Endothelial cell of umbilical vein (primary cell): ENCODE results near the gene SPDL1. TPM values are rescaled to one million over a fixed set of nuclear protein-coding genes. Genes with fewer than 3 reads are reported as not detected.
A peak's percentile ranks its signal among the peaks of the same experiment; 100 is the strongest.

Experiments used
- BruUV-seq: library from RNA; stranded (reverse); fragments of 400-500 nt; replicated peaks from 2 replicates; lab custom pipeline; 2021; lab: Mats Ljungman, UMichigan
- CTCF ChIA-PET: fragments of 300-600, 350-600 bp; sonication (Branson Sonifier 250); formaldehyde crosslinking; loops from one replicate; lab custom pipeline; 2021; ENCODE audit warnings: antibody characterized with exemption, inconsistent platforms; lab: Charles Lee
- POLR2A ChIA-PET: fragments of 300-600, 350-600 bp; sonication (Branson Sonifier 250); formaldehyde crosslinking; loops from one replicate; lab custom pipeline; 2021; ENCODE audit warnings: antibody characterized with exemption, inconsistent platforms; lab: Charles Lee
- DNase-seq: peaks from one replicate; pipeline ENCODE4 v3.0.0-alpha.2; 2011; ENCODE audit warnings: low read depth, low spot score
- FAIRE-seq: peaks from 2 replicates; lab custom pipeline; 2011; peaks lifted over from hg19 to GRCh38; lab: Jason Lieb, UNC
- H2AFZ ChIP-seq: 2 replicates; pipeline ENCODE4 v1.6.0; 2012; ENCODE audit warnings: low read depth, low read length, control low read depth, inconsistent platforms
- H3K27ac ChIP-seq: 2 replicates; pipeline ENCODE4 v1.5.1; 2011; ENCODE audit warnings: low read depth, mild to moderate bottlenecking, control low read depth, low read length, moderate library complexity; ENCODE audit not compliant: insufficient read depth
- H3K27me3 ChIP-seq, 2 experiments: 2 replicates each; pipeline versions ENCODE4 v1.6.0 to v1.6.1; 2011; ENCODE audit warnings: low read length in 2 of 2, mixed read lengths in 1 of 2; ENCODE audit not compliant: control insufficient read depth in 2 of 2, insufficient read depth in 2 of 2
- H3K36me3 ChIP-seq, 2 experiments: 2 replicates in 1 of 2; 3 replicates in 1 of 2; pipeline ENCODE4 v1.5.1; 2011; ENCODE audit warnings: low read length in 2 of 2, mild to moderate bottlenecking in 1 of 2, moderate library complexity in 1 of 2; ENCODE audit not compliant: control insufficient read depth in 2 of 2, insufficient read depth in 2 of 2; ENCODE audit errors: extremely low read depth in 1 of 2
- H3K4me1 ChIP-seq: 3 replicates; pipeline ENCODE4 v1.5.1; 2011; ENCODE audit warnings: mild to moderate bottlenecking, low read length; ENCODE audit not compliant: control insufficient read depth, insufficient read depth; ENCODE audit errors: extremely low read depth
- H3K4me2 ChIP-seq: 2 replicates; pipeline ENCODE4 v1.6.1; 2011; ENCODE audit warnings: low read length, control low read depth, mixed read lengths; ENCODE audit not compliant: insufficient read depth
- H3K4me3 ChIP-seq, 3 experiments: fragments of 200-600 bp in 1 of 3; sonication (generic), shearing (Covaris generic) in 1 of 3; replicated peaks in 1 of 3; 2 replicates each; pipeline ENCODE4 v1.5.1; 2011 to 2016; ENCODE audit warnings: control low read depth in 3 of 3, low read length in 3 of 3, mild to moderate bottlenecking in 2 of 3, inconsistent platforms in 1 of 3, low read depth in 1 of 3, moderate library complexity in 1 of 3; ENCODE audit not compliant: insufficient read depth in 1 of 3
- H3K79me2 ChIP-seq: 2 replicates; pipeline ENCODE4 v1.6.0; 2012; ENCODE audit warnings: low read length, inconsistent platforms; ENCODE audit not compliant: control insufficient read depth, insufficient read depth
- H3K9ac ChIP-seq: replicated peaks from 2 replicates; pipeline ENCODE3; 2011; ENCODE audit warnings: low read length, control low read depth; ENCODE audit not compliant: insufficient read depth; ENCODE audit errors: extremely low read depth
- H3K9me1 ChIP-seq: replicated peaks from 3 replicates; pipeline ENCODE4 v1.6.0; 2011; ENCODE audit warnings: mild to moderate bottlenecking, low read length; ENCODE audit not compliant: control insufficient read depth, insufficient read depth; ENCODE audit errors: extremely low read depth
- H3K9me3 ChIP-seq: replicated peaks from 2 replicates; pipeline ENCODE4 v1.5.1; 2012; ENCODE audit warnings: low read length, inconsistent platforms; ENCODE audit not compliant: control insufficient read depth, insufficient read depth
- H4K20me1 ChIP-seq: replicated peaks from 2 replicates; pipeline ENCODE3; 2011; ENCODE audit warnings: mild to moderate bottlenecking, low read length; ENCODE audit not compliant: control insufficient read depth, insufficient read depth; ENCODE audit errors: extremely low read depth
- EZH2 ChIP-seq: IDR thresholded peaks from 2 replicates; pipeline ENCODE4 v1.6.1; 2012; ENCODE audit warnings: borderline replicate concordance, low read depth, mild to moderate bottlenecking, moderate library complexity, low read length, inconsistent platforms; ENCODE audit not compliant: severe bottlenecking
- FOS ChIP-seq: IDR thresholded peaks from 2 replicates; pipeline ENCODE4 v1.6.1; 2011; ENCODE audit warnings: mild to moderate bottlenecking, low read length, moderate library complexity, borderline replicate concordance; ENCODE audit not compliant: insufficient read depth
- GATA2 ChIP-seq: IDR thresholded peaks from 2 replicates; pipeline ENCODE4 v1.7.0; 2011; ENCODE audit warnings: low read depth, mild to moderate bottlenecking, moderate library complexity, mixed read lengths, low read length; ENCODE audit not compliant: insufficient read length, insufficient read depth
- JUN ChIP-seq: IDR thresholded peaks from 2 replicates; pipeline ENCODE4 v1.6.1; 2011; ENCODE audit warnings: borderline replicate concordance, low read depth; ENCODE audit not compliant: insufficient read length, insufficient read depth
- MYC ChIP-seq: IDR thresholded peaks from one replicate; pipeline ENCODE4 v1.6.1; 2011; ENCODE audit warnings: mild to moderate bottlenecking, low read depth, low read length
- POLR2A ChIP-seq: IDR thresholded peaks from 2 replicates; pipeline ENCODE4 v1.6.1; 2012; ENCODE audit warnings: low read depth, mild to moderate bottlenecking, control low read depth, low read length
- POLR2AphosphoS5 ChIP-seq: IDR thresholded peaks from 2 replicates; pipeline ENCODE4 v1.6.1; 2012; ENCODE audit warnings: low read depth, mild to moderate bottlenecking, control low read depth, low read length, moderate library complexity; ENCODE audit not compliant: insufficient read depth
- dilution Hi-C: fragments of 300-500 bp; cut with MboI; formaldehyde crosslinking; loops from one replicate; pipeline ENCODE4 v1.15.0; 2019; ENCODE audit warnings: low sequenced_read_pairs; ENCODE audit not compliant: extremely low pct_ligation_motif_present
- intact Hi-C: fragments of 100-400 bp; cut with micrococcal nuclease; formaldehyde crosslinking; loops from one replicate; pipeline ENCODE4 v1.10.0; 2022
- polyA plus RNA-seq, 4 experiments: library from polyadenylated mRNA; depleted of rRNA in 3 of 4; stranded (reverse) in 3 of 4; unstranded in 1 of 4; fragments of >200 nt; gene quantifications; 2 replicates each; pipeline versions ENCODE4 v1.2.1 to v1.2.3, GENCODE V29; 2011 to 2012; ENCODE audit warnings: missing spikeins in 1 of 4
- total RNA-seq: library from RNA; stranded (reverse); gene quantifications from 2 replicates; pipeline ENCODE4 v1.2.3, GENCODE V29; 2021
- TF ChIP-seq, protein P1 (sequence below): IDR thresholded peaks from 2 replicates; pipeline ENCODE4 v1.6.1; 2011; ENCODE audit not compliant: insufficient read depth, insufficient read length
- TF ChIP-seq, protein P2 (sequence below), 2 donors: IDR thresholded peaks; 1 replicate in 1 of 2; 2 replicates in 1 of 2; pipeline ENCODE4 v1.5.1; 2011; ENCODE audit warnings: low read length in 2 of 2, mild to moderate bottlenecking in 2 of 2, moderate library complexity in 2 of 2, control low read depth in 1 of 2, inconsistent platforms in 1 of 2, low read depth in 1 of 2; ENCODE audit not compliant: insufficient read depth in 1 of 2; ENCODE audit errors: extremely low read depth in 1 of 2

SPDL1 gene
- total and polyA plus RNA-seq, 2 donors (not counting 3 experiments of a cell fraction or from before 2014, with no cell fraction given), result 19.7 to 51.8 TPM

DNA sequence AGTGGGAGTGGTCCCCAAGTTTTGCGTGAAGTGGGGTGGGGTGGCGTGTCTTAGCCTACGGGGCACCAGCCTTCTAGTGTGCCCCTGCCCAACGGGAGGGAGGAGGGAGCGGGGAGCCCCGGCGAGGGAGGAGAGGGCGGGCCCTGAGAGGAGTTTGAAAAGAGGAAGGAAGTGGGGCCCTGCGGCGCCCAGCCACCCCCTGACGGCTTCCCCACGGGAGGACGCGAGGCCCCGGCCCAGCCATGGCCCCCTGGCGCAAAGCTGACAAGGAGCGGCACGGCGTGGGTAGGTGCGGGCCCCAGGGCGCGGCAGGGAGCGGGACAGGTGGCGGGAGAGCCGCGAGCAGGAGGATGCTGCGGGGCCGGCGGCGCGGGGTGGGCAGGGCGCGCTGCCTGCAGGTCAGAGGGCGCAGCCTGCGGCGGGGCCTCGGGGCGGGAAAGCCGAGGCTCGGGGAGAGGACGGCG is 53.5 kb downstream of the SPDL1 start, which contains the start of gene DOCK2:
TSS of gene DOCK2 (plus strand) at position 191 of the 464 bp plus-strand sequence. CDS start at position 243, 52 bp downstream.
- ChIA-PET POLR2A (no interaction called here), CTCF (interaction anchor here (1.4 kb wide), 1 partner anchor 343 kb away, joined by 3 read pairs; the partner anchor contains the start of gene INSYN2B)
- Histone ChIP-seq H3K4me2 (peak within 1 kb of the TSS; percentile 20), H2AFZ (peak within 1 kb of the TSS; percentile 95), H3K27ac (no peak within 1 kb of the TSS), H3K9ac (no peak within 1 kb of the TSS), H3K27me3 (no peaks in the 10 kb centered on the region), H3K36me3 (no peaks in the 10 kb centered on the region), H3K4me1 (peaks cover 3% of the 10 kb centered on the region), H3K4me3 (peak within 1 kb of the TSS in 2 of 3 experiments; percentile 6 to 9), H4K20me1 (no peaks in the 10 kb centered on the region), H3K9me1 (no peaks in the 10 kb centered on the region), H3K79me2 (no peaks in the 10 kb centered on the region), H3K9me3 (no peaks in the 10 kb centered on the region)
- DNase-seq, result no peak
- BruUV-seq, result no TSS peak
- no peak for FAIRE-seq
- dilution Hi-C loops, result no loop called here
- intact Hi-C loops, result loop anchor here (2.0 kb wide), 1 partner anchor 38 kb away; no protein-coding TSS in a partner anchor
- TF ChIP-seq EZH2 (no peak), FOS (no peak), MYC (no peak), POLR2A (no peak), JUN (no peak), GATA2 (no peak), POLR2AphosphoS5 (no peak)
- TF ChIP-seq, protein P1, sequence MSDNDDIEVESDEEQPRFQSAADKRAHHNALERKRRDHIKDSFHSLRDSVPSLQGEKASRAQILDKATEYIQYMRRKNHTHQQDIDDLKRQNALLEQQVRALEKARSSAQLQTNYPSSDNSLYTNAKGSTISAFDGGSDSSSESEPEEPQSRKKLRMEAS, result no peak
- TF ChIP-seq, protein P2, sequence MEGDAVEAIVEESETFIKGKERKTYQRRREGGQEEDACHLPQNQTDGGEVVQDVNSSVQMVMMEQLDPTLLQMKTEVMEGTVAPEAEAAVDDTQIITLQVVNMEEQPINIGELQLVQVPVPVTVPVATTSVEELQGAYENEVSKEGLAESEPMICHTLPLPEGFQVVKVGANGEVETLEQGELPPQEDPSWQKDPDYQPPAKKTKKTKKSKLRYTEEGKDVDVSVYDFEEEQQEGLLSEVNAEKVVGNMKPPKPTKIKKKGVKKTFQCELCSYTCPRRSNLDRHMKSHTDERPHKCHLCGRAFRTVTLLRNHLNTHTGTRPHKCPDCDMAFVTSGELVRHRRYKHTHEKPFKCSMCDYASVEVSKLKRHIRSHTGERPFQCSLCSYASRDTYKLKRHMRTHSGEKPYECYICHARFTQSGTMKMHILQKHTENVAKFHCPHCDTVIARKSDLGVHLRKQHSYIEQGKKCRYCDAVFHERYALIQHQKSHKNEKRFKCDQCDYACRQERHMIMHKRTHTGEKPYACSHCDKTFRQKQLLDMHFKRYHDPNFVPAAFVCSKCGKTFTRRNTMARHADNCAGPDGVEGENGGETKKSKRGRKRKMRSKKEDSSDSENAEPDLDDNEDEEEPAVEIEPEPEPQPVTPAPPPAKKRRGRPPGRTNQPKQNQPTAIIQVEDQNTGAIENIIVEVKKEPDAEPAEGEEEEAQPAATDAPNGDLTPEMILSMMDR (IDR thresholded peaks at IDR 0.05; ENCODE audit: extremely low read depth in 1 of 2, insufficient read depth in 1 of 2, low read depth in 1 of 2, low read length in 2 of 2), result no peak
